KMS-11 (cell line): ENCODE data around the gene DISP3.
"Not testable (repeated sequence)": the region's sequence is repeated elsewhere in the genome, so short reads cannot be mapped to it uniquely, and the experiment has no call there.

ENCODE experiments used
- H2AFZ ChIP-seq: fragments of 200-600 bp; sonication (generic); 2 replicates; pipeline ENCODE4 v1.6.1; 2016; ENCODE audit warnings: antibody characterized with exemption, mixed run types, low read depth
- H3K27ac ChIP-seq: fragments of 200-600 bp; sonication (generic); 2 replicates; pipeline ENCODE4 v1.6.1; 2016; ENCODE audit warnings: mild to moderate bottlenecking, mixed run types
- H3K27me3 ChIP-seq: fragments of 200-600 bp; sonication (generic); 2 replicates; pipeline ENCODE4 v1.6.1; 2017; ENCODE audit warnings: mild to moderate bottlenecking, low read depth, mixed run types, moderate library complexity; ENCODE audit not compliant: insufficient read depth
- H3K36me3 ChIP-seq: fragments of 200-600 bp; sonication (generic); 2 replicates; pipeline ENCODE4 v1.6.1; 2017; ENCODE audit warnings: mild to moderate bottlenecking, mixed run types; ENCODE audit not compliant: insufficient read depth
- H3K4me1 ChIP-seq: fragments of 200-600 bp; sonication (generic); 2 replicates; pipeline ENCODE4 v1.6.1; 2016; ENCODE audit warnings: mild to moderate bottlenecking, low read depth, mixed run types; ENCODE audit not compliant: poor library complexity, severe bottlenecking
- H3K4me2 ChIP-seq: fragments of 200-600 bp; sonication (generic); 2 replicates; pipeline ENCODE4 v1.7.0; 2016; ENCODE audit warnings: mild to moderate bottlenecking, mixed run types
- H3K4me3 ChIP-seq: fragments of 200-600 bp; sonication (generic); IDR thresholded peaks from 2 replicates; pipeline ENCODE4 v1.6.1; 2017; ENCODE audit warnings: low read depth, low read length, mixed read lengths; ENCODE audit not compliant: insufficient read depth
- H3K79me2 ChIP-seq: fragments of 200-600 bp; sonication (generic); 2 replicates; pipeline ENCODE4 v1.6.1; 2016; ENCODE audit warnings: low read depth, mixed run types; ENCODE audit not compliant: insufficient read depth
- H3K9ac ChIP-seq: fragments of 200-600 bp; sonication (generic); 2 replicates; pipeline ENCODE4 v1.6.1; 2016; ENCODE audit warnings: mild to moderate bottlenecking, mixed run types
- H4K20me1 ChIP-seq: fragments of 200-600 bp; sonication (generic); 2 replicates; pipeline ENCODE4 v1.6.1; 2016; ENCODE audit warnings: mild to moderate bottlenecking, mixed run types; ENCODE audit not compliant: insufficient read depth
- TF ChIP-seq, protein P1 (sequence below): fragments of 200-600 bp; sonication (generic); conservative IDR thresholded peaks from 2 replicates; pipeline ENCODE4 v1.6.1; 2017; ENCODE audit warnings: low read depth, mild to moderate bottlenecking, antibody characterized with exemption, low read length, moderate library complexity, mixed read lengths

The DISP3 gene

GRCh38 chr1:11579506-11579905 lies 100.6 kb downstream of the DISP3 start:
- Histone ChIP-seq H3K36me3 (no peaks in the 10 kb centered on the region), H3K4me1 (no peaks in the 10 kb centered on the region), H3K4me3 (no peak overlapping the region), H3K79me2 (no peaks in the 10 kb centered on the region), H2AFZ (no peak overlapping the region), H4K20me1 (no peaks in the 10 kb centered on the region), H3K9ac (no peak overlapping the region), H3K27me3 (no peaks in the 10 kb centered on the region), H3K4me2 (no peak overlapping the region), H3K27ac (no peak overlapping the region)
- TF ChIP-seq, protein P1, sequence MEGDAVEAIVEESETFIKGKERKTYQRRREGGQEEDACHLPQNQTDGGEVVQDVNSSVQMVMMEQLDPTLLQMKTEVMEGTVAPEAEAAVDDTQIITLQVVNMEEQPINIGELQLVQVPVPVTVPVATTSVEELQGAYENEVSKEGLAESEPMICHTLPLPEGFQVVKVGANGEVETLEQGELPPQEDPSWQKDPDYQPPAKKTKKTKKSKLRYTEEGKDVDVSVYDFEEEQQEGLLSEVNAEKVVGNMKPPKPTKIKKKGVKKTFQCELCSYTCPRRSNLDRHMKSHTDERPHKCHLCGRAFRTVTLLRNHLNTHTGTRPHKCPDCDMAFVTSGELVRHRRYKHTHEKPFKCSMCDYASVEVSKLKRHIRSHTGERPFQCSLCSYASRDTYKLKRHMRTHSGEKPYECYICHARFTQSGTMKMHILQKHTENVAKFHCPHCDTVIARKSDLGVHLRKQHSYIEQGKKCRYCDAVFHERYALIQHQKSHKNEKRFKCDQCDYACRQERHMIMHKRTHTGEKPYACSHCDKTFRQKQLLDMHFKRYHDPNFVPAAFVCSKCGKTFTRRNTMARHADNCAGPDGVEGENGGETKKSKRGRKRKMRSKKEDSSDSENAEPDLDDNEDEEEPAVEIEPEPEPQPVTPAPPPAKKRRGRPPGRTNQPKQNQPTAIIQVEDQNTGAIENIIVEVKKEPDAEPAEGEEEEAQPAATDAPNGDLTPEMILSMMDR: no peak

DNA sequence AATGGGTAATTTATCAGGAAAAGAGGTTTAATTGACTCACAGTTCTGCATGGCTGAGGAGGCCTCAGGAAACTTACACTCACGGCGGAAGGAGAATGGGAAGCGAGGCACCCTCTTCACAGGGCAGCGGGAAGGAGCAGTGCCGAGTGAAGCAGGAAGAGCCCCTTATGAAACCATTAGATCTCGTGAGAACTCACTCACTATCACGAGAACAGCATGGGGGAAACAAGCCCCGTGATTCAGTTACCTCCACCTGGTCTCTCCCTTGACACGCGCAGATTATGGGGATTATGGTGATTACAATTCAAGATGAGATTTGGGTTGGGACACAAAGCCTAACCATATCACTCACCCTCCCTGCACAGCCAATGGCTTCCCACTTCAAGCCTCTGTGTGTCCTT lies 101.1 kb downstream of the DISP3 start:
- H3K9ac ChIP-seq, H3K27me3 ChIP-seq, H3K79me2 ChIP-seq, H3K4me2 ChIP-seq, H3K4me3 ChIP-seq, H3K27ac ChIP-seq, H4K20me1 ChIP-seq, H3K36me3 ChIP-seq, H3K4me1 ChIP-seq, H2AFZ ChIP-seq: not testable (repeated sequence)

DNA sequence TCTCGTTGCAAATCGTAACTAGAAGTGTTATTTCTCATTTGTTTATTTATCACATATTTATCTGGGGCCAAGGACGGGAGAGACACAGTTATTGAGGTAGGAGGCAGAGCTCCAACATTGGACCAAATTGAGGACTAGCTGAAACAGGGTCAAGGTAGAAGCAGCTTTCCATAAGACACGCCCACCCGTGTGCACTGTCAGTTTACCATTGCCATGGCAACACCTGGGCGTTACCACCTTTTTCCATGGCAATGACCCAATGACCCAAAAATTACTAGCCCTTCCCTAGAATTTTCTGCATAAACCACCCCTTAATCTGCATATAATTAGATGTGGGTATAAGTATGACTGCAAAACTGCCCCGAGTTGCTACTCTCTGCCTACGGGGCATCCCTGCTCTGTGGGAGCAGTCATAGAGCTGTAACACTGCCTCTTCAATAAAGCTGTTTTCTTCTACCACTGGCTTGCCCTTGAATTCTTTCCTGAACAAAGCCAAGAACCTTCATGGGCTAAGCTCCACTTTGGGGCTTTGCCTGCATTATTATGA lies 102.6 kb downstream of the DISP3 start:
- Histone ChIP-seq H2AFZ (no peak overlapping the region), H3K27ac (no peak overlapping the region), H3K27me3 (peaks cover 11% of the 10 kb centered on the region; the same call in 1 of the 2 replicates), H4K20me1 (no peaks in the 10 kb centered on the region), H3K4me3 (no peak overlapping the region), H3K4me2 (no peak overlapping the region), H3K79me2 (no peaks in the 10 kb centered on the region), H3K36me3 (no peaks in the 10 kb centered on the region), H3K9ac (no peak overlapping the region), H3K4me1 (no peaks in the 10 kb centered on the region)
- TF ChIP-seq, protein P1: no peak

DNA sequence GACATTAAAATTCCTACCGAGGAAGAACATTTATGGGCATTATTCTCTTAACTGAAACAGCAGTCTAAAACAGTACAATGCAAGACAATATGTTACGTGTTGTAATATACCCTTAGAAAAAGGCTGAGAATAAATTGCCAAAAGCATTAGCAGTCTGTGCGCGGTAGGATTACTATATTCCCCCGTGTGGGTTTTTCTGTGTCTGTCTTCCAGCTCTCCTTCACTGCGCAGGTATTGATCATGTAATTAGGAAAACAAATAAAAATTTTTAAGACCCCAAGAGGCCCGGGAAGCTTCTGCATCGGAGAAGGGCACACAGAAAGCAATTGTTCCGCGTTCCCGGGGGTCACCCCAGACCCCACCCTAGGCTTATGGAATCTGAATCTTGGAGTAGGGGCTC lies 106.4 kb downstream of the DISP3 start:
- Histone ChIP-seq H3K27me3 (peaks cover 19% of the 10 kb centered on the region; the same call in 1 of the 2 replicates), H3K36me3 (no peaks in the 10 kb centered on the region), H2AFZ (no peak overlapping the region), H3K27ac (no peak overlapping the region), H3K4me3 (no peak overlapping the region), H3K79me2 (no peaks in the 10 kb centered on the region), H3K4me2 (no peak overlapping the region), H3K9ac (no peak overlapping the region), H3K4me1 (no peaks in the 10 kb centered on the region), H4K20me1 (no peaks in the 10 kb centered on the region)
- TF ChIP-seq, protein P1: no peak
